GM06990 (cell line): ENCODE results near the gene CNTNAP2.

Experiments
- DNase-seq: peaks from one replicate; pipeline ENCODE4 v3.0.0-alpha.2; 2011; ENCODE audit not compliant: insufficient read length; ENCODE audit errors: extremely low read depth
- H3K27me3 ChIP-seq: replicated peaks from 2 replicates; pipeline ENCODE4 v1.6.0; 2011; ENCODE audit warnings: low read length; ENCODE audit not compliant: control insufficient read depth, insufficient read depth
- H3K36me3 ChIP-seq: 2 replicates; pipeline ENCODE4 v1.5.1; 2011; ENCODE audit warnings: low read length; ENCODE audit not compliant: control insufficient read depth, insufficient read depth
- H3K4me3 ChIP-seq: replicated peaks from 2 replicates; pipeline ENCODE4 v1.5.1; 2011; ENCODE audit warnings: low read depth, mild to moderate bottlenecking, control low read depth, low read length
- CTCF ChIP-seq: IDR thresholded peaks from 2 replicates; pipeline ENCODE4 v1.5.1; 2011; ENCODE audit warnings: low read length, control low read depth, mild to moderate bottlenecking, inconsistent platforms; ENCODE audit not compliant: insufficient read depth, poor library complexity, severe bottlenecking

The CNTNAP2 gene

GRCh38 chr7:148318838-148319237 is 2202.2 kb downstream of the CNTNAP2 start:
- no peaks in the 10 kb centered on the region for H3K27me3 ChIP-seq
- H3K4me3 ChIP-seq = no peak overlapping the region
- TF ChIP-seq CTCF = no peak
- no peak for DNase-seq
- H3K36me3 ChIP-seq = no peaks in the 10 kb centered on the region

DNA sequence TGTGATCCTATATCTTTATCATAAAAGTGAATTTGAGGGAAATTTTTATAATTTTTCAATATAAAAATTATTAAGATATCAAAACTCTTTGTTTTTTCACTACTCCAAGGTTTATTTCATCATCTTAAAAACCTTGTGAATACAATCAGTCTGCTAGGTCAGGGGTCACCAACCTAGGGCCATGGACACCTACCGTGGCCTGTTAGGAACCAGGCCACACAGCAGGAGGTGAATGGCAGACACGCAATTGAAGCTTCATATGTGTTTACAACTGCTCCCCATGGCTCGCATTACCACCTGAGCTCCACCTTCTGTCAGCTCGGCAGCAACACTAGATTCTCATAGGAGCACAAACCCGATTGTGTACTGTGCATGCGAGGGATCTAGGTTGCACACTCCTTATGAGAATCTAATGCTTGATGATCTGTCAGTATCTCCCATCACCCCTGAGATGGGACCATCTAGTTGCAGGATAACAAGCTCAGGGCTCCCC is 2202.8 kb downstream of the CNTNAP2 start:
- H3K27me3 ChIP-seq = no peaks in the 10 kb centered on the region
- TF ChIP-seq CTCF = no peak
- no peaks in the 10 kb centered on the region for H3K36me3 ChIP-seq
- H3K4me3 ChIP-seq = no peak overlapping the region
- DNase-seq = no peak

- no peak for DNase-seq
- H3K27me3 ChIP-seq = no peaks in the 10 kb centered on the region
- H3K36me3 ChIP-seq = no peaks in the 10 kb centered on the region
- no peak for TF ChIP-seq CTCF
- no peak overlapping the region for H3K4me3 ChIP-seq
These were observed 2208.6 kb downstream of the CNTNAP2 start for GRCh38 chr7:148325208-148325607.

GRCh38 chr7:148327379-148327778 is 2210.8 kb downstream of the CNTNAP2 start:
- H3K4me3 ChIP-seq = no peak overlapping the region
- TF ChIP-seq CTCF = no peak

DNA sequence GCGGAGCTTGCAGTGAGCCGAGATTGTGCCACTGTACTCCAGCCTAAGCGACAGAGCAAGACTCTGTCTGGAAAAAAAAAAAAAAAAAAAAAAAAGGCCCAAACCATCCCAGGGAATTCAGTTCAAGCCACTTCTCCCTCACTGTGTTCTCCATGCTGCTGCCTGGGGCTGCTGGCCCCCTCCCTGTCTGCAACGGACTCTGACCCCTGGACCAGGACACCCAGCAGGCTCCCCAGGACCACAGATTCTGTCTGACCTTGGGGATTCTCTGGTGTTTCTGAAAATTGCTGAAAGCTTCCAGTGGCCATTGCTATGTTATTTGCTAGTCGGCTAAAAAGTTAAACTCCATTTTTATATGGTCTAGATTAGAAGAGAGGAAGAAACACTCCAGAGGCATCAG is 2212.3 kb downstream of the CNTNAP2 start:
- Histone ChIP-seq H3K4me3 (no peak overlapping the region), H3K36me3 (no peaks in the 10 kb centered on the region), H3K27me3 (no peaks in the 10 kb centered on the region)
- no peak for TF ChIP-seq CTCF
- no peak for DNase-seq

More at GRCh38 chr7:148327379-148327778, 2210.8 kb downstream of the CNTNAP2 start:
- no peaks in the 10 kb centered on the region for H3K36me3 ChIP-seq
- H3K27me3 ChIP-seq = no peaks in the 10 kb centered on the region
- DNase-seq = no peak
